Measurements from ENCODE around the gene PDXP.
"Not testable (repeated sequence)": the region's sequence is repeated elsewhere in the genome, so short reads cannot be mapped to it uniquely, and the experiment has no call there.

PDXP gene

GRCh38 chr22:37658133-37659065 lies at the start of gene PDXP:
Gene PDXP, plus strand, starts transcription at chr22:37658723. Its CDS starts 60 bp downstream, at chr22:37658783.
- peak within 1 kb of the TSS; percentile 64 for H3K4me3 ChIP-seq (ENCODE audit: low read length)
- no peak for TF ChIP-seq CTCF (IDR thresholded peaks at IDR 0.05; ENCODE audit: insufficient read depth, low read depth, low read length, missing control alignments)
- peak; percentile 100 for DNase-seq (ENCODE audit: low read depth)

- no peak for TF ChIP-seq CTCF (IDR thresholded peaks at IDR 0.05; ENCODE audit: insufficient read depth, low read depth, low read length, missing control alignments)
- H3K4me3 ChIP-seq (ENCODE audit: low read length): peak overlapping the region; percentile 82
- peak; percentile 27 for DNase-seq (ENCODE audit: low read depth)
These were observed 49.0 kb upstream of the PDXP start for GRCh38 chr22:37609240-37610152.

GRCh38 chr22:37610153-37610475 lies 48.4 kb upstream of the PDXP start:
- H3K4me3 ChIP-seq (ENCODE audit: low read length): peak overlapping the region; percentile 82
- not testable (repeated sequence) for DNase-seq (ENCODE audit: low read depth)

GRCh38 chr22:37610480-37611129 lies 47.9 kb upstream of the PDXP start:
- TF ChIP-seq CTCF (IDR thresholded peaks at IDR 0.05; ENCODE audit: insufficient read depth, low read depth, low read length, missing control alignments): no peak
- peak; percentile 27 for DNase-seq (ENCODE audit: low read depth)
- no peak overlapping the region for H3K4me3 ChIP-seq (ENCODE audit: low read length)

- no peak overlapping the region for H3K4me3 ChIP-seq (ENCODE audit: low read length)
- no peak for DNase-seq (ENCODE audit: low read depth)
- no peak for TF ChIP-seq CTCF (IDR thresholded peaks at IDR 0.05; ENCODE audit: insufficient read depth, low read depth, low read length, missing control alignments)
These were observed 47.3 kb upstream of the PDXP start for GRCh38 chr22:37611207-37611606.

- no peak for DNase-seq (ENCODE audit: low read depth)
- TF ChIP-seq CTCF (IDR thresholded peaks at IDR 0.05; ENCODE audit: insufficient read depth, low read depth, low read length, missing control alignments): no peak
- H3K4me3 ChIP-seq (ENCODE audit: low read length): no peak overlapping the region
These were observed 42.1 kb upstream of the PDXP start for GRCh38 chr22:37616201-37617083.

Data from epithelial cell of esophagus (primary cell).